ENCODE data around the gene FXYD5.

- TF ChIP-seq FOS (IDR thresholded peaks at IDR 0.05; ENCODE audit: borderline replicate concordance, extremely low read depth, insufficient read length) (no peak), JUND (IDR thresholded peaks at IDR 0.05; ENCODE audit: low read depth, low read length) (no peak), ZNF384 (IDR thresholded peaks at IDR 0.05; ENCODE audit: borderline replicate concordance, low read depth, low read length) (no peak), EED (IDR thresholded peaks at IDR 0.05; ENCODE audit: low read depth) (no peak), POLR2A (IDR thresholded peaks at IDR 0.05; ENCODE audit: low read depth, low read length) (no peak), KDM1A (IDR thresholded peaks at IDR 0.05; ENCODE audit: borderline replicate concordance) (no peak), SIX5 (IDR thresholded peaks at IDR 0.05; ENCODE audit: low read depth, low read length, severe bottlenecking) (no peak), EP300 (IDR thresholded peaks at IDR 0.05; ENCODE audit: borderline replicate concordance in 1 of 2, control insufficient read depth in 1 of 2, low read depth in 2 of 2, low read length in 2 of 2) (no peak), SIN3A (IDR thresholded peaks at IDR 0.05; ENCODE audit: low read depth, low read length) (no peak)
- TF ChIP-seq, protein P1, sequence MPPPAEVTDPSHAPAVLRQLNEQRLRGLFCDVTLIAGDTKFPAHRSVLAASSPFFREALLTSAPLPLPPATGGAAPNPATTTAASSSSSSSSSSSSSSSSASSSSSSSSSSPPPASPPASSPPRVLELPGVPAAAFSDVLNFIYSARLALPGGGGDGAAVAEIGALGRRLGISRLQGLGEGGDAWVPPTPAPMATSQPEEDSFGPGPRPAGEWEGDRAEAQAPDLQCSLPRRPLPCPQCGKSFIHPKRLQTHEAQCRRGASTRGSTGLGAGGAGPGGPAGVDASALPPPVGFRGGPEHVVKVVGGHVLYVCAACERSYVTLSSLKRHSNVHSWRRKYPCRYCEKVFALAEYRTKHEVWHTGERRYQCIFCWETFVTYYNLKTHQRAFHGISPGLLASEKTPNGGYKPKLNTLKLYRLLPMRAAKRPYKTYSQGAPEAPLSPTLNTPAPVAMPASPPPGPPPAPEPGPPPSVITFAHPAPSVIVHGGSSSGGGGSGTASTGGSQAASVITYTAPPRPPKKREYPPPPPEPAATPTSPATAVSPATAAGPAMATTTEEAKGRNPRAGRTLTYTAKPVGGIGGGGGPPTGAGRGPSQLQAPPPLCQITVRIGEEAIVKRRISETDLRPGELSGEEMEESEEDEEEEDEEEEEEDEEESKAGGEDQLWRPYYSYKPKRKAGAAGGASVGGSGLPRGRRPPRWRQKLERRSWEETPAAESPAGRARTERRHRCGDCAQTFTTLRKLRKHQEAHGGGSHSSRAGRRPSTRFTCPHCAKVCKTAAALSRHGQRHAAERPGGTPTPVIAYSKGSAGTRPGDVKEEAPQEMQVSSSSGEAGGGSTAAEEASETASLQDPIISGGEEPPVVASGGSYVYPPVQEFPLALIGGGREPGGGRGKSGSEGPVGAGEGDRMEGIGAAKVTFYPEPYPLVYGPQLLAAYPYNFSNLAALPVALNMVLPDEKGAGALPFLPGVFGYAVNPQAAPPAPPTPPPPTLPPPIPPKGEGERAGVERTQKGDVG (CRISPR knock-in tag; IDR thresholded peaks at IDR 0.05), result no peak
- TF ChIP-seq, protein P2, sequence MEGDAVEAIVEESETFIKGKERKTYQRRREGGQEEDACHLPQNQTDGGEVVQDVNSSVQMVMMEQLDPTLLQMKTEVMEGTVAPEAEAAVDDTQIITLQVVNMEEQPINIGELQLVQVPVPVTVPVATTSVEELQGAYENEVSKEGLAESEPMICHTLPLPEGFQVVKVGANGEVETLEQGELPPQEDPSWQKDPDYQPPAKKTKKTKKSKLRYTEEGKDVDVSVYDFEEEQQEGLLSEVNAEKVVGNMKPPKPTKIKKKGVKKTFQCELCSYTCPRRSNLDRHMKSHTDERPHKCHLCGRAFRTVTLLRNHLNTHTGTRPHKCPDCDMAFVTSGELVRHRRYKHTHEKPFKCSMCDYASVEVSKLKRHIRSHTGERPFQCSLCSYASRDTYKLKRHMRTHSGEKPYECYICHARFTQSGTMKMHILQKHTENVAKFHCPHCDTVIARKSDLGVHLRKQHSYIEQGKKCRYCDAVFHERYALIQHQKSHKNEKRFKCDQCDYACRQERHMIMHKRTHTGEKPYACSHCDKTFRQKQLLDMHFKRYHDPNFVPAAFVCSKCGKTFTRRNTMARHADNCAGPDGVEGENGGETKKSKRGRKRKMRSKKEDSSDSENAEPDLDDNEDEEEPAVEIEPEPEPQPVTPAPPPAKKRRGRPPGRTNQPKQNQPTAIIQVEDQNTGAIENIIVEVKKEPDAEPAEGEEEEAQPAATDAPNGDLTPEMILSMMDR (IDR thresholded peaks at IDR 0.05 in 2 of 3, conservative IDR thresholded peaks at IDR 0.05 in 1 of 3; ENCODE audit: control insufficient read depth in 2 of 3, extremely low read depth in 1 of 3, insufficient read depth in 1 of 3, low read depth in 3 of 3, low read length in 3 of 3), result no peak
- TF ChIP-seq, protein P3, sequence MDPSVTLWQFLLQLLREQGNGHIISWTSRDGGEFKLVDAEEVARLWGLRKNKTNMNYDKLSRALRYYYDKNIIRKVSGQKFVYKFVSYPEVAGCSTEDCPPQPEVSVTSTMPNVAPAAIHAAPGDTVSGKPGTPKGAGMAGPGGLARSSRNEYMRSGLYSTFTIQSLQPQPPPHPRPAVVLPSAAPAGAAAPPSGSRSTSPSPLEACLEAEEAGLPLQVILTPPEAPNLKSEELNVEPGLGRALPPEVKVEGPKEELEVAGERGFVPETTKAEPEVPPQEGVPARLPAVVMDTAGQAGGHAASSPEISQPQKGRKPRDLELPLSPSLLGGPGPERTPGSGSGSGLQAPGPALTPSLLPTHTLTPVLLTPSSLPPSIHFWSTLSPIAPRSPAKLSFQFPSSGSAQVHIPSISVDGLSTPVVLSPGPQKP (IDR thresholded peaks at IDR 0.05; ENCODE audit: low read depth, low read length), result no peak
Observed at GRCh38 chr19:35128398-35129057, 26.0 kb upstream of the FXYD5 start.

Data from GM12878 (cell line).